ENCODE measurements around the gene CDH23. TPM values are rescaled to one million over a fixed set of nuclear protein-coding genes. Genes with fewer than 3 reads are reported as not detected.

Gene CDH23
- total and polyA plus RNA-seq, 9 of the 15 experiments (the other 6 are each of a cell fraction or from before 2014, with no cell fraction given) = 0.18 to 1.2 (median 0.47) TPM

DNA sequence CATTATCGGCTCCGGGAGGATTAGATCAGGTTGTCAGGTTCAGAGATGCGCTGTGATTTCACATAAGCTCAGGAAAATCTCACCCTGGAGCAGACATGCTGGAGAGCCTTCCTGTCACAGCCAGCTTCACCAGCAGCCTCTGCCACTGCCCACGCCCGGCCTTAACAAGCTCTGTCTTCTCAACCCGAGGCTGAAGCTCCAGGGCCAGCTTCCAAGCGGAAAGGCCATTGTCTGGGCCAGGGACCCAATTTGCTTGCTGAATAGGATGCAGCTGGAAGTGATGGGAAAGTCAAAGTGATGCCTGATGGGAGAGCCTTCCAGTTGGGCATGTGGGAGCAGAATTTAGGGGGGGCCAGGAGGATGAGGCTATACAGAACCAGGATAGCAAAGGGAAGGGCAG, 286.6 kb downstream of the CDH23 start (continued):
- TF ChIP-seq, protein P1, sequence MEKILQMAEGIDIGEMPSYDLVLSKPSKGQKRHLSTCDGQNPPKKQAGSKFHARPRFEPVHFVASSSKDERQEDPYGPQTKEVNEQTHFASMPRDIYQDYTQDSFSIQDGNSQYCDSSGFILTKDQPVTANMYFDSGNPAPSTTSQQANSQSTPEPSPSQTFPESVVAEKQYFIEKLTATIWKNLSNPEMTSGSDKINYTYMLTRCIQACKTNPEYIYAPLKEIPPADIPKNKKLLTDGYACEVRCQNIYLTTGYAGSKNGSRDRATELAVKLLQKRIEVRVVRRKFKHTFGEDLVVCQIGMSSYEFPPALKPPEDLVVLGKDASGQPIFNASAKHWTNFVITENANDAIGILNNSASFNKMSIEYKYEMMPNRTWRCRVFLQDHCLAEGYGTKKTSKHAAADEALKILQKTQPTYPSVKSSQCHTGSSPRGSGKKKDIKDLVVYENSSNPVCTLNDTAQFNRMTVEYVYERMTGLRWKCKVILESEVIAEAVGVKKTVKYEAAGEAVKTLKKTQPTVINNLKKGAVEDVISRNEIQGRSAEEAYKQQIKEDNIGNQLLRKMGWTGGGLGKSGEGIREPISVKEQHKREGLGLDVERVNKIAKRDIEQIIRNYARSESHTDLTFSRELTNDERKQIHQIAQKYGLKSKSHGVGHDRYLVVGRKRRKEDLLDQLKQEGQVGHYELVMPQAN (IDR thresholded peaks at IDR 0.05; ENCODE audit: borderline replicate concordance) = no peak
- TF ChIP-seq ETV5 (CRISPR knock-in tag; IDR thresholded peaks at IDR 0.05; ENCODE audit: low read depth) (no peak), MECOM (CRISPR knock-in tag; IDR thresholded peaks at IDR 0.05) (no peak), KDM2B (CRISPR knock-in tag; IDR thresholded peaks at IDR 0.05) (no peak)
- TF ChIP-seq, protein P2, sequence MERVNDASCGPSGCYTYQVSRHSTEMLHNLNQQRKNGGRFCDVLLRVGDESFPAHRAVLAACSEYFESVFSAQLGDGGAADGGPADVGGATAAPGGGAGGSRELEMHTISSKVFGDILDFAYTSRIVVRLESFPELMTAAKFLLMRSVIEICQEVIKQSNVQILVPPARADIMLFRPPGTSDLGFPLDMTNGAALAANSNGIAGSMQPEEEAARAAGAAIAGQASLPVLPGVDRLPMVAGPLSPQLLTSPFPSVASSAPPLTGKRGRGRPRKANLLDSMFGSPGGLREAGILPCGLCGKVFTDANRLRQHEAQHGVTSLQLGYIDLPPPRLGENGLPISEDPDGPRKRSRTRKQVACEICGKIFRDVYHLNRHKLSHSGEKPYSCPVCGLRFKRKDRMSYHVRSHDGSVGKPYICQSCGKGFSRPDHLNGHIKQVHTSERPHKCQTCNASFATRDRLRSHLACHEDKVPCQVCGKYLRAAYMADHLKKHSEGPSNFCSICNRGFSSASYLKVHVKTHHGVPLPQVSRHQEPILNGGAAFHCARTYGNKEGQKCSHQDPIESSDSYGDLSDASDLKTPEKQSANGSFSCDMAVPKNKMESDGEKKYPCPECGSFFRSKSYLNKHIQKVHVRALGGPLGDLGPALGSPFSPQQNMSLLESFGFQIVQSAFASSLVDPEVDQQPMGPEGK (CRISPR knock-in tag; IDR thresholded peaks at IDR 0.05; ENCODE audit: borderline replicate concordance) = no peak
